MCF 10A (cell line): ENCODE measurements around the gene TMEM94. TPM values are rescaled to one million over a fixed set of nuclear protein-coding genes. Genes with fewer than 3 reads are reported as not detected.

ENCODE experiments used
- BruUV-seq: library from RNA; stranded (reverse); fragments of 400-500 nt; replicated peaks from 2 replicates; lab custom pipeline; 2021; lab: Mats Ljungman, UMichigan
- CTCF ChIA-PET: fragments of 300-600 bp; sonication (Branson Sonifier 250); formaldehyde crosslinking; extraction: SDS; loops from one replicate; lab custom pipeline; 2021; ENCODE audit warnings: antibody characterized with exemption, inconsistent platforms; lab: Yijun Ruan, JAX
- POLR2A ChIA-PET: fragments of 300-600, 350-650 bp; sonication (Branson Sonifier 250); formaldehyde crosslinking; extraction: SDS; loops from one replicate; lab custom pipeline; 2020; ENCODE audit warnings: antibody characterized with exemption, inconsistent platforms; lab: Yijun Ruan, JAX
- DNase-seq: peaks from one replicate; pipeline ENCODE4 v3.0.0-alpha.2; 2018; ENCODE audit not compliant: unreplicated experiment
- H3K27ac Mint-ChIP-seq: one replicate; pipeline ENCODE4 v1.8.0; 2022; ENCODE audit warnings: mild to moderate bottlenecking, low read depth, mixed read lengths; ENCODE audit not compliant: unreplicated experiment
- H3K27me3 Mint-ChIP-seq: one replicate; pipeline ENCODE4 v1.8.0; 2022; ENCODE audit warnings: mixed read lengths; ENCODE audit not compliant: insufficient read depth, unreplicated experiment
- H3K36me3 Mint-ChIP-seq: one replicate; pipeline ENCODE4 v1.8.0; 2022; ENCODE audit warnings: mild to moderate bottlenecking, moderate library complexity, mixed read lengths; ENCODE audit not compliant: insufficient read depth, unreplicated experiment
- H3K4me1 Mint-ChIP-seq: one replicate; pipeline ENCODE4 v1.8.0; 2022; ENCODE audit warnings: mixed read lengths; ENCODE audit not compliant: insufficient read depth, unreplicated experiment
- H3K4me3 Mint-ChIP-seq: one replicate; pipeline ENCODE4 v1.8.0; 2022; ENCODE audit warnings: mild to moderate bottlenecking, moderate library complexity, mixed read lengths; ENCODE audit not compliant: unreplicated experiment
- H3K9me3 Mint-ChIP-seq: one replicate; pipeline ENCODE4 v1.8.0; 2022; ENCODE audit warnings: mixed read lengths; ENCODE audit not compliant: unreplicated experiment
- intact Hi-C: fragments of 100-400 bp; cut with micrococcal nuclease; formaldehyde crosslinking; loops from 2 replicates; pipeline ENCODE4 v1.14.1; 2022
- total RNA-seq: library from RNA; stranded (reverse); gene quantifications from 2 replicates; pipeline ENCODE4 v1.2.3, GENCODE V29; 2022
- TF ChIP-seq, protein P1 (sequence below): fragments of 200-600 bp; IDR thresholded peaks from one replicate; pipeline ENCODE4 v1.8.0; 2022; ENCODE audit warnings: antibody characterized with exemption, mild to moderate bottlenecking; ENCODE audit not compliant: unreplicated experiment

The TMEM94 gene
- total RNA-seq, 1 experiment from 2014 or later, result 42.8 TPM

DNA sequence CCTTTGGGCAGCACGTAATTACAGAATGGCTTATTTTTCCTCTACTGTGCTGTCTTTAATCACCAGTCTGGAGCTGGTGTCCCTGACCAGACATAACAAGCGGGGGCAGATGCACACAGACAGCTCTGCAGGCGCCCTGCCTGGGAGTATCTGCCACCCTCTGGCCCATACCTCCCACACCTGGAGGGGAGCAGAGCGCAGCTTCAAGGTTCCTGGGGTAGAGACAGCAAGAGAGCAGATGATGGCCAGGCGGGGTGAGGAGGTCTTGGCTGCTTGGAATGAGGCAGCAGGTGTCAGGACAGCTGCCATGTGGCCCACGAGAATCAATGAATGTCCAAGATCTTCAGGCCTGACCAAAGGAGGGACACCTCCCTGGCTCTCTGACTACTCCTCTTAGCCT lies 23.8 kb downstream of the TMEM94 start:
- H3K9me3 Mint-ChIP-seq, result no peaks in the 10 kb centered on the region
- CTCF ChIA-PET, result interaction anchor here (0.6 to 0.8 kb wide), 2 partner anchors 53 to 114 kb away, joined by 3 read pairs; no protein-coding TSS in a partner anchor
- no peaks in the 10 kb centered on the region for H3K27me3 Mint-ChIP-seq

DNA sequence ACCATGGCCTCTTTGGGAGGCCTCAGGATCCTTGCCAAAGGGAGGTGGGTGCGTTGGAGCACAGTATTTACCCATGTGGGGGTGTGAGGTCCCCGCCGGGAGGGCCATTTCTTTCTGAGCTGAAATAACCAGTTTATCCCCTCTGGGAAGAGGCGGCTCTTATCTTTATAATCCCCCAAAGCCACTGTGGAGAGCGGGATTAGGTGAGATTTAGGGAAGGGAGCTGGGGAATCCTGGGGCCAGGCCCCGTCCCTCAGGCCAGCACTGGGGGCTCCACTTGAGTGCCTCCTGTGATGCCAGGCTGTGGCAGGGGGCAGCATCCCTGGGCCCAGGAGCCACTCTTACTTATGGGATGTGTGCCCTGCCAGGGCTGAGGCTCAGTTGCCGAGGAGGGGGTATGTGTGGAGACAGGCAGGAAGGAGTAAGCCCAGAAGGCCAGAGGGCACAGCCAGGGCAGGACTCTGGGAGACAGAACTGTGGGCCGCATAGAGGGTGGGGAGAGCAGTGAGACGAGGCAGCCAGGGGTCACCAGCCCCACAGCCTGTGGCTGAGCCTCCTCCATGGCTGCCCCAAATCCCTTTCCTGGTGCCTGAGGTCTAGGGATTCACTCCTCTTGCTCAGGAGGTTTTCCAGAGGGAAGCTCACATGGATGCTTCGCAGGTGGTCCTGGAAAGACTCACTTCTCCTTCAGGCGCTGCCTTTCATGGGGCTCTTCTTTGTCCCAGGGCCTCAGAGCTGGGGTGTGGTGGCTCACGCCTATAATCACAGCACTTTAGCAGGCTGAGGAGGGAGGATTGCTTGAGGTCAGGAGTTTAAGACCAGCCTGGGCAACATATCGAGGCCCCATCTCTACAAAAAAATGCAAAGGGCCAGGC lies 25.0 kb downstream of the TMEM94 start:
- BruUV-seq, result no TSS peak
- TF ChIP-seq, protein P1, sequence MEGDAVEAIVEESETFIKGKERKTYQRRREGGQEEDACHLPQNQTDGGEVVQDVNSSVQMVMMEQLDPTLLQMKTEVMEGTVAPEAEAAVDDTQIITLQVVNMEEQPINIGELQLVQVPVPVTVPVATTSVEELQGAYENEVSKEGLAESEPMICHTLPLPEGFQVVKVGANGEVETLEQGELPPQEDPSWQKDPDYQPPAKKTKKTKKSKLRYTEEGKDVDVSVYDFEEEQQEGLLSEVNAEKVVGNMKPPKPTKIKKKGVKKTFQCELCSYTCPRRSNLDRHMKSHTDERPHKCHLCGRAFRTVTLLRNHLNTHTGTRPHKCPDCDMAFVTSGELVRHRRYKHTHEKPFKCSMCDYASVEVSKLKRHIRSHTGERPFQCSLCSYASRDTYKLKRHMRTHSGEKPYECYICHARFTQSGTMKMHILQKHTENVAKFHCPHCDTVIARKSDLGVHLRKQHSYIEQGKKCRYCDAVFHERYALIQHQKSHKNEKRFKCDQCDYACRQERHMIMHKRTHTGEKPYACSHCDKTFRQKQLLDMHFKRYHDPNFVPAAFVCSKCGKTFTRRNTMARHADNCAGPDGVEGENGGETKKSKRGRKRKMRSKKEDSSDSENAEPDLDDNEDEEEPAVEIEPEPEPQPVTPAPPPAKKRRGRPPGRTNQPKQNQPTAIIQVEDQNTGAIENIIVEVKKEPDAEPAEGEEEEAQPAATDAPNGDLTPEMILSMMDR, result no peak
- intact Hi-C loops, result no loop called here
- POLR2A ChIA-PET, result interaction anchor here (0.9 kb wide), 1 partner anchor 24 kb away, joined by 3 read pairs; no protein-coding TSS in a partner anchor
- DNase-seq, result no peak
- Mint-ChIP-seq H3K9me3 (no peaks in the 10 kb centered on the region), H3K4me1 (no peaks in the 10 kb centered on the region), H3K27ac (no peak overlapping the region), H3K27me3 (no peaks in the 10 kb centered on the region), H3K36me3 (peaks cover 20% of the 10 kb centered on the region), H3K4me3 (no peak overlapping the region)
- CTCF ChIA-PET, result interaction anchor here (0.8 kb wide), 1 partner anchor 35 kb away, joined by 3 read pairs; the partner anchor contains the start of gene TSEN54

More for the DNA sequence above, 23.8 kb downstream of the TMEM94 start:
- POLR2A ChIA-PET, result no interaction called here
- Mint-ChIP-seq H3K4me1 (no peaks in the 10 kb centered on the region), H3K36me3 (peaks cover 20% of the 10 kb centered on the region), H3K4me3 (no peak overlapping the region), H3K27ac (no peak overlapping the region)
- no peak for DNase-seq
- intact Hi-C loops, result no loop called here
- TF ChIP-seq, protein P1, result no peak
- no TSS peak for BruUV-seq

DNA sequence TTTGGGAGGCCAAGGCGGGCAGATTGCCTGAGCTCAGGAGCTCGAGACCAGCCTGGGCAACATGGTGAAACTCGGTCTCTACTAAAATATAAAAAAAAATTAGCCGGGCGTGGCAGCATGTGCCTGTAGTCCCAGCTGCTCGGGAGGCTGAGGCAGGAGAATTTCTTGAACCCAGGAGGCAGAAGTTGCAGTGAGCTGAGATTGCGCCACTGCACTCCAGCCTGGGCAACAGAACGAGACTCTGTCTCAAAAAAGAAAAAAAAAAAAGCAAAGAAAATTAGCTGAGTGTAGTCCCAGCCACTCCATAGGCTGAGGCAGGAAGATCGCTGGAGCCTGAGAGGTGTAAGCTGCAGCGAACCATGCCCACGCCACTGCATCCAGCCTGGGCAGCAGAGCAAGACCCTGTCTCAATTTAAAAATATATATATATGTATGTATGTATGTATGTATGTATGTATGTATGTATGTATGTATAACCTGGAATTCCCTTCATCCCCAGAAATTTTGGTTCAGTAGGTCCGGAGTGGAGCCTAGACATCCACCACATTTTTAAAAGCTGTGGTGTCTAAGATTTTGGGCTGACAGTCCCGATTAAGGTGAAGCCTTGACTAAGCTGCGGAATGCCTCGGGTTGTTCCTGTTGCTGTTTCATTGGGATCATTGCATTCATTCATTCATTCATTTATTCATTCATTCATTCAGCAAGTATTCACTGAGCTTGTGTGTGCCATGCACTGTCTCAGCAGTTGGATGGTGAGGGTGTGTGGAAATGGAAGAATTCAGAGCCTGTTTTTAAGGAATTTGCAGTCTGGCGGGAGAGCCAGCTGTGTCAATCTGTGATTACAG lies 25.9 kb downstream of the TMEM94 start:
- ChIA-PET CTCF (interaction anchor here (0.7 to 0.8 kb wide), 2 partner anchors 34 to 38 kb away, joined by 3 to 5 read pairs; partner anchors contain the start of gene TSEN54), POLR2A (interaction anchor here (0.9 to 1.9 kb wide), 3 partner anchors 25 to 27 kb away, joined by 3 to 4 read pairs (median 4); partner anchors contain the start of gene TMEM94)
- Mint-ChIP-seq H3K36me3 (peaks cover 16% of the 10 kb centered on the region), H3K4me3 (no peak overlapping the region), H3K4me1 (no peaks in the 10 kb centered on the region), H3K9me3 (no peaks in the 10 kb centered on the region), H3K27ac (no peak overlapping the region), H3K27me3 (no peaks in the 10 kb centered on the region)
- DNase-seq, result no peak
- no TSS peak for BruUV-seq
- TF ChIP-seq, protein P1, result no peak
- intact Hi-C loops, result no loop called here
